ENCODE data around the gene ZNF521.

Gene ZNF521

DNA sequence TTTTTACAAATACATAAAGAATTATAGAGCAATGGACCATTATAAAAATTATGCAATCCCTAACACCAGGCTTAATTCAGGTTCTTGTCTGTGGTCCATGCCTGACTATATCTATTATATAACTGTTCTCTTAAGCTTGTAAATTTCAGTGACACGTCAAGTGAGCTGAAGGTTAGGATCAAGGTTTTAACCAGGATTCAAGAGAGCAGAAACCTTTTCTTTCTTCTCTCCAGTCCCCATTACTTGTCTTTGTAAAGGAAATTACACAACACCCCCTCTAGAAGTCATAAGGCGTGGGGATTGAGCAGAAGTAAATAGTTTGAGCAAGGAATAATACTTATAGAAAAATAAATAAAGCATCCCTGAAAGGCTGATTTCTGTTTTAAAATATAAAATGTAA, 122.0 kb downstream of the ZNF521 start:
- H3K27ac ChIP-seq: no peak overlapping the region
- no peak for TF ChIP-seq ZFX (IDR thresholded peaks at IDR 0.05; ENCODE audit: borderline replicate concordance)
- TF ChIP-seq, protein P1, sequence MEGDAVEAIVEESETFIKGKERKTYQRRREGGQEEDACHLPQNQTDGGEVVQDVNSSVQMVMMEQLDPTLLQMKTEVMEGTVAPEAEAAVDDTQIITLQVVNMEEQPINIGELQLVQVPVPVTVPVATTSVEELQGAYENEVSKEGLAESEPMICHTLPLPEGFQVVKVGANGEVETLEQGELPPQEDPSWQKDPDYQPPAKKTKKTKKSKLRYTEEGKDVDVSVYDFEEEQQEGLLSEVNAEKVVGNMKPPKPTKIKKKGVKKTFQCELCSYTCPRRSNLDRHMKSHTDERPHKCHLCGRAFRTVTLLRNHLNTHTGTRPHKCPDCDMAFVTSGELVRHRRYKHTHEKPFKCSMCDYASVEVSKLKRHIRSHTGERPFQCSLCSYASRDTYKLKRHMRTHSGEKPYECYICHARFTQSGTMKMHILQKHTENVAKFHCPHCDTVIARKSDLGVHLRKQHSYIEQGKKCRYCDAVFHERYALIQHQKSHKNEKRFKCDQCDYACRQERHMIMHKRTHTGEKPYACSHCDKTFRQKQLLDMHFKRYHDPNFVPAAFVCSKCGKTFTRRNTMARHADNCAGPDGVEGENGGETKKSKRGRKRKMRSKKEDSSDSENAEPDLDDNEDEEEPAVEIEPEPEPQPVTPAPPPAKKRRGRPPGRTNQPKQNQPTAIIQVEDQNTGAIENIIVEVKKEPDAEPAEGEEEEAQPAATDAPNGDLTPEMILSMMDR (IDR thresholded peaks at IDR 0.05): no peak

DNA sequence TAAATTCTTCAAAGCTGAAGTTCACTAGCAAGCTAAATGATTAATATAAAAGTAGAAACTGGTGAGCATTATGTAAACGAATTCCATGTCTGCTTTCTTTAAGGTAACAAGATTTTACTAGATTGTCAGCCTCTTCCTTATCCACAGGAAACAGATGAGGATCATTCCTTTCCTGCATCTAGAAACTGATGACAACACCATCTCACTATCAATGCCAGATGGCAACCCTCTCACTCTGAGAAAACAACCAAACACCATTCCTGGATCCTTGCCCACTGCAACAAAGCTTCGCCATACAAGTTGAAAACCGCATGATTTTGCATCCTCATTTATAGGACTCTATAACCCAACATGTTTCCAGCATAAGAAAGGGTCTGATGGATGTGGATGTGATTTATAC, 122.9 kb downstream of the ZNF521 start:
- H3K27ac ChIP-seq: no peak overlapping the region
- TF ChIP-seq, protein P1 (IDR thresholded peaks at IDR 0.05): no peak
- TF ChIP-seq ZFX (IDR thresholded peaks at IDR 0.05; ENCODE audit: borderline replicate concordance): no peak

DNA sequence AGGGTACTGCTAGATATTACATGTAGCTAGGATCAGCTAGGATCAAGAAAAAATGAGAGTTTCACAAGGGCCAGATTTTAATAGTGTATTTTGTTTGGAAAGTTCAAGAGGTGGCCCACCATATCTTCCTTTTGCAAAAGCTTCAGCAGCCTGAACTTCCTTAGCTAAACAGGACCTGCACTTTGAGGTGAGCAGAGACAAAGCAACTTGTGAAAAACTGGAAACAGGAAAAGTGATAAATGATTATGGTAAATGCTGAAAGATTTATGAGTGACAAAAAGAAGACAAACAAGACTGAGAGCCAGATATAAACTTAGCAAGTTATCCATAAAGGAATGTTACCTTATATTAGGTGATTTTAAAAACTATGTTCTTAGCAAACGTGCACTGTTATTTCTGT, 123.6 kb downstream of the ZNF521 start:
- TF ChIP-seq ZFX (IDR thresholded peaks at IDR 0.05; ENCODE audit: borderline replicate concordance): no peak
- TF ChIP-seq, protein P1 (IDR thresholded peaks at IDR 0.05): no peak
- H3K27ac ChIP-seq: no peak overlapping the region

GRCh38 chr18:25225151-25225550, 126.8 kb downstream of the ZNF521 start:
- H3K27ac ChIP-seq: no peak overlapping the region
- no peak for TF ChIP-seq ZFX (IDR thresholded peaks at IDR 0.05; ENCODE audit: borderline replicate concordance)
- TF ChIP-seq, protein P1 (IDR thresholded peaks at IDR 0.05): no peak

- TF ChIP-seq, protein P1 (IDR thresholded peaks at IDR 0.05): no peak
- no peak for TF ChIP-seq ZFX (IDR thresholded peaks at IDR 0.05; ENCODE audit: borderline replicate concordance)
- H3K27ac ChIP-seq: no peak overlapping the region
These were observed 127.8 kb downstream of the ZNF521 start for GRCh38 chr18:25223899-25224886.

- TF ChIP-seq, protein P1 (IDR thresholded peaks at IDR 0.05): no peak
- no peak for TF ChIP-seq ZFX (IDR thresholded peaks at IDR 0.05; ENCODE audit: borderline replicate concordance)
- H3K27ac ChIP-seq: no peak overlapping the region
These were observed 128.8 kb downstream of the ZNF521 start for GRCh38 chr18:25223211-25223610.

DNA sequence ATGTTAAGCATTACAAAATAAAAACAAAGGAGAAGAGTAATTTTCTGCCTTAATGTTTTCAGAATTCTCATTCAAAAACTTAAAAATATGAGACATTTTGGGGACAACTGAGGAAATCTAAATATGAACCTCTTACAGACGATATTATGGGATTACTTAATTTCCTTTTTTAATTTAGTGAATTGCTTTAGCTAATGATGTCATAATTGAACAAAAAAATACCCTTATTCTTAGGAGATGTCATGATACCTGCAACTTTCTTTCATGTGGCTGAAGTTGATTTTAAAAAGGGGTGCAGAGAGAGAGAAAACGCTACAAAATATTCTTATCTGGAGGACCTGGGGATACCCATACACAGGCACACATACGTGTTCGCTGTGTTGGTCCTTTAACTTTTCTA, 129.3 kb downstream of the ZNF521 start:
- TF ChIP-seq ZFX (IDR thresholded peaks at IDR 0.05; ENCODE audit: borderline replicate concordance): no peak
- TF ChIP-seq, protein P1 (IDR thresholded peaks at IDR 0.05): no peak
- no peak overlapping the region for H3K27ac ChIP-seq

Measured in 22Rv1 (cell line).